NCI-H128 (cell line): ENCODE results near the gene MSH6.

ENCODE experiments used
- DNase-seq: peaks from one replicate; lab custom pipeline; 2025; ENCODE audit not compliant: unreplicated experiment; lab: John Stamatoyannopoulos, UW

MSH6 gene

DNA sequence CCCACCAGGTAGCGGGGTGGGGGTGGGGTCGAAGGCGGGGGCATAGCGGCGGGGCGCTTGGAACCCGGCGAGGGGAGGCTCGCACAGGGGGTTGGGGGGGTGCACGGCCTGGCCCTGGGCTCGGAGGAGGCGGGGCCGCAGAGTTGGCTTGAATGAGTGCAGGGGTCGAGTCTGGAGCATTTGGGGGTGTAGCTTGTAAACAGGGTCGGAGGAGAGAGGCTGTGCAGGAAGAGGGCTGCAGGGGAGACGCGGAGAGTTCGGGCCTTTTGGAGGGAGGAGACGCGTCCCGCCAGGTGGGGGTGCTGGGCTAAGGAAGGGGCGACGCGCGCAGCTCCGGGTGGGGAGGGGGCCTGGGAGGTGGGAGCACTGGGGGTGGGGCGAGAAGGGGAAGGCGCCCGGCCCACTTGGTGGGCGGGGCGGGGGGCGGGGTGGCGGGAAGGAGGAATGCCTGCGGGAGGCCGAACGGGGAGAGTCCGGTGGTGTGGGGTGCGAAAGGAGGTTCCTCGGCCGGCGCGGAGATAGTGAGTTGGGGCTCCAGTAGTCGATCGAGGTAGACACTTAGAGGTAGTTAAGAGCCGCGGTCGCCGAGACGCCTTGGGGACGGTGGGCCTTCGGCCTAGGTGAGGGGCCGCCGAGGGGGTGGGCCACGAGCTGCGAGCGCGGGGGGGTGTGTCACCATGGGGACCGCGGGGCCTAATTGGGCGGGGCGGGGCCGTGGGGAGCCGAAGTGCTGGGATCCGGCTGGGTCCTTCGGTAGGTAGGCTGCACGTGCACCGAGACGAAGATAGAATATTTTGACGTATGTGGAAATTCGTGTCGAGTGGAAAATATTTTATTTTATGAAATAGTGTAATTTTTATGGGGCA, 774 bp downstream of the MSH6 start:
- DNase-seq: peak; percentile 38

DNA sequence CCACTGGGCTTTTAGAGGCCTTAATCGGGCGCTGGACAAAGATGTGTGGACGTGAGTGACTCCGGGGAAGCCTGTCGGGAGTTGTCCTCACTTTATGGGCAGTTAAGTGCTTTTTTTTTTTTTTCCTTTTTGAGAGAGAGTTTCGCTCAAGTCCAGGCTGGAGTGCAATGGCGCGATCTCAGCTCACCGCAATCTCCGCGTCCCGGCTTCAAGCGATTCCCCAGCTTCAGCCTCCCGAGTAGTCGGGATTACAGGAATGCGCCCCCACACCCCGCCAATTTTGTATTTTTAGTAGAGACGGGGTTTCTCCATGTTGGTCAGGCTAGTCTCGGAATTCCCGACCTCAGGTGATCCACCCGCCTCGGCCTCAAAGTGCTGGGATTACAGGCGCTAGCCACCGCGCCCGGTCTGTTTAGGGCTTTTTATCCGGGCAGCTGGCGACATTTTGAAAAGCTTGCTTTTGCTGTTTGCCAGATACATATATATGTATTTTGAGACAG, 1.5 kb downstream of the MSH6 start:
- no peak for DNase-seq

DNA sequence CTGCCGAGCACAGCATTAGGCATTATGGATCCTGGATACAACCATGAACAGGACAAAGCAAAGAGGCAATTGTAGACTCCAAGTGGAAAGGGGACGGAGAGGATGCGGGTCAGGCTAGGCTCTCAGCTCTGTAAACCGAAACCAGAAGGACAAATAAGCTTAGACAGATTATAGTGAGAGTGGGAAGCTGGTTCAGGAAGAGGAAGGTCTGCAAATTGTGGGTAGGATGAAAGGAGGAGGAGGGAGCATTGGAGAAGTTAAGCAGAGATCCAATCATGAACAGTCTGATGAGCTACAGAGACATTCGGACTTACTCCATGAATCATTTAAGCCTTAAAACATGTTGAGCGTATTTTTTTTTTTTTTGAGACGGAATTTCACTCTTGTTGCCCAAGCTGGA, 3.0 kb downstream of the MSH6 start:
- DNase-seq: no peak

DNA sequence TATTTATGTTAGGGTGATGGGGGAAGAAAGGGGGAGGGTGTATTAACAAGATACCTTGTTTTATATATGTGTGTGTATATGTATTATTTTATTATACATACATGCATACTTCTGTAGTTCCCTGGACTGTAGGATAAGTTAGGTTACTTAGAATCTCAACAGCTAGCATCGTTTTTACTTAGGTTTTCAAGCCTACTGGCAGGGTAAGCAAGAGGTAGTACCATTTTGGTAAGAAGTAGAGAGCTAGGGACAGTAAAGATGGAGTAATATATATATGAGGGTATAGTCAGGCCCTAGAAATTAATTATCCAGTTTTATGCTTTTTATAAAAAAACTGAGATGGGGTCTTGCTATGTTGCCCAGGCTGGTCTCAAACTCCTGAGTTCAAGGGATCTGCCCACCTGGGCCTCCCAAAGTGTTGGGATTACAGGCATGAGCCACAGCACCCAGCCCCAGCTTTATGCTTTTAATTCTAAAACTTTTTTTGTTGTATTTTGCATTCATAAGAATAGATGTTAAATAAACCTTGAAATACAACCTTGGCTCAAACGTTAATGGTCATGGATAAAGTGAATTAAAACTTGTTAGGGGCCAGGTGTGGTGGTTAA, 13.2 kb downstream of the MSH6 start:
- DNase-seq: no peak

DNA sequence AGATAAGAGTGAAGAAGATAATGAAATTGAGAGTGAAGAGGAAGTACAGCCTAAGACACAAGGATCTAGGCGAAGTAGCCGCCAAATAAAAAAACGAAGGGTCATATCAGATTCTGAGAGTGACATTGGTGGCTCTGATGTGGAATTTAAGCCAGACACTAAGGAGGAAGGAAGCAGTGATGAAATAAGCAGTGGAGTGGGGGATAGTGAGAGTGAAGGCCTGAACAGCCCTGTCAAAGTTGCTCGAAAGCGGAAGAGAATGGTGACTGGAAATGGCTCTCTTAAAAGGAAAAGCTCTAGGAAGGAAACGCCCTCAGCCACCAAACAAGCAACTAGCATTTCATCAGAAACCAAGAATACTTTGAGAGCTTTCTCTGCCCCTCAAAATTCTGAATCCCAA, 15.7 kb downstream of the MSH6 start:
- no peak for DNase-seq

DNA sequence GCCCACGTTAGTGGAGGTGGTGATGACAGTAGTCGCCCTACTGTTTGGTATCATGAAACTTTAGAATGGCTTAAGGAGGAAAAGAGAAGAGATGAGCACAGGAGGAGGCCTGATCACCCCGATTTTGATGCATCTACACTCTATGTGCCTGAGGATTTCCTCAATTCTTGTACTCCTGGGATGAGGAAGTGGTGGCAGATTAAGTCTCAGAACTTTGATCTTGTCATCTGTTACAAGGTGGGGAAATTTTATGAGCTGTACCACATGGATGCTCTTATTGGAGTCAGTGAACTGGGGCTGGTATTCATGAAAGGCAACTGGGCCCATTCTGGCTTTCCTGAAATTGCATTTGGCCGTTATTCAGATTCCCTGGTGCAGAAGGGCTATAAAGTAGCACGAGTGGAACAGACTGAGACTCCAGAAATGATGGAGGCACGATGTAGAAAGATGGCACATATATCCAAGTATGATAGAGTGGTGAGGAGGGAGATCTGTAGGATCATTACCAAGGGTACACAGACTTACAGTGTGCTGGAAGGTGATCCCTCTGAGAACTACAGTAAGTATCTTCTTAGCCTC, 16.2 kb downstream of the MSH6 start:
- no peak for DNase-seq

DNA sequence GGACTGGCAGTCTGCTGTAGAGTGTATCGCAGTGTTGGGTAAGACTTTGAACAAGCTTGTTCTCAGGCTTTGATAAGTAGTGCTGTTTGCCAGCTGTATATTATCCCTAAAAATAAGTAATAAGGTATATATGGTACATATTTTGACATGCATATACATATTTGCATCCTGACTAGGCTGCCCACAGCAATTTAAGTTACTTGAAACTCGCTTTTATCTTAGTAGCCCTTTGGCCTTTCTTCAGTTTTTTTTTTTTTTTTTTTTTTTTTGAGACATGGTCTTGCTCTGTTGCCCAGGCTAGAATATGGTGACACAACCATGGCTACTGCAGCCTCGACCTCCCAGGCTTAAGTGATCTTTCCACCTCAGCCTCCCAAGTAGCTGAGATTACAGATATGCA, 18.2 kb downstream of the MSH6 start:
- no peak for DNase-seq

DNA sequence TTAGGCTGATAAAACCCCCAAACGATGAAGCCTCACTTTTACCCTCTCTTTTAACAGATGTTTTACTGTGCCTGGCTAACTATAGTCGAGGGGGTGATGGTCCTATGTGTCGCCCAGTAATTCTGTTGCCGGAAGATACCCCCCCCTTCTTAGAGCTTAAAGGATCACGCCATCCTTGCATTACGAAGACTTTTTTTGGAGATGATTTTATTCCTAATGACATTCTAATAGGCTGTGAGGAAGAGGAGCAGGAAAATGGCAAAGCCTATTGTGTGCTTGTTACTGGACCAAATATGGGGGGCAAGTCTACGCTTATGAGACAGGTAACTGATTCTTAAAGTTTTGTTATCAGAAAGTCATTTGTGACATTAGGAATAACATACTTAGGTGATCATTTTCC, 20.4 kb downstream of the MSH6 start:
- DNase-seq: no peak

DNA sequence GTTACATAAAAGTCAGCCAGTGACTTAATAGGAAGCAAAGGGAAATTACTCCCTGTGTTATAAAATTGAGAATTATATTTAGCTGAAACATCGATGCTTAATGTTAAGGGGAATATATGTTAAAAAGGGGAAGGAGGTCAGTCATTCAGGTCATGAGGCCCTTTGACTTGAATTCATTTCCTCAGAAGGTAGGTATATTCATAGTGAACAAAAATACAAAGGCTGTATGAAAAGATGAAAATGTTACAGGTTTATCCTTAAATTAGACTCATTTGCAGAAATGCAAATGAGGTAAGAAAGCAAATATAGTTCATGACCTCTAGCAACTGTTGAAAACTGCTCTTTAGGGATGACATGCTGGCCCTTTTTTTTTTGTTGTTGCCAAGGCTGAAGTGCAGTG, 20.8 kb downstream of the MSH6 start:
- DNase-seq: no peak

DNA sequence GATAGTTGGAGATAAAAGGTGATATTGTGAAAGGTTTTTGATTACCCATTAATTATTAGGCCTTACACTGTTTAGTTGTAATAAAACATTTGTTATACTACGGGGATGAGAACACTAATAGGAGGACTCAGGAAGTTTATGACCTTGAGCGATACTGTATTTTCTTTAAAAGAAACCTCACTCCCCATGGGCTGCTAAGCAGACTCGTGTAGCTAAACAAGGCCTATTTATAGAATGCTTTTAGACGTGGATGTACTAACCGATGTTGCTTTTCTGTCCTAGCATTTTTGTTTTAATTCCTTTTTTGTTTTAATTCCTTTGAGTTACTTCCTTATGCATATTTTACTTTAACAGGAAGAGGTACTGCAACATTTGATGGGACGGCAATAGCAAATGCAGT, 22.9 kb downstream of the MSH6 start:
- DNase-seq: no peak

DNA sequence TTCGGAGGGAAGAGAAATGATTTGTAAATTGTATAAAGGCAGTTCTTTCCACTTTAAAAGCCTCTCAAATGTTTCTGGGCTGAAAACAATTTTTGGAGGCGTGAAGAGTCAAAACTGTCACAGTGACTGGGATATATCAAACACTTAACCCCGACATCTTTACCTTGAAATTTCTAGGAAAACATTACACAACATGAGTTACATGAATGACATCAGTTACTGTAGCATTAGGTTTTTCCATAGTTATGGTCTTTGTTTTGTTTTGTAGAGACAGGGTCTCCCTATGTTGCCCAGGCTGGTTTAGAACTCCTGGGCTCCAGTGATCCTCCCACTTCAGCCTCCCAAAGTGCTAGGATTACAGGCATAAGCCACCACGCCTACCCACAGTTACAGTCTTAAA, 25.7 kb downstream of the MSH6 start:
- DNase-seq: no peak

DNA sequence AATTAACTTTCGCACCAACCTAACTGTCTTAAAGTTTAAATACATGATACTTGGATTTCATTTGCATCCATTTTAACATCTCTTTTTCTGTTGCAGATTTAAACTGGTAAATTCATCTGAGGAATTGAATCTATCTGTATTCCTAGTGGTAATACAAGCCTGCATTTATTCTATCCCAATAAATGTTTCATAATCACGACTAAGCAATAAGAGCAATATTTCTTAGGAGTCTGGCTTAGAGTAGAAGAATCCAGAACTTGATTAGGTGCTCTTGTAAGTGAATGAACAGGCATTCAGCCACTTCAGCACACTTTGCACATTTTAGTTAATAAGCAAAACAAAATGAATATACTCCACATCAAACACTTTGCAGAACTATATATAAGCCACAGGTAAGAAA, 27.0 kb downstream of the MSH6 start:
- DNase-seq: no peak

DNA sequence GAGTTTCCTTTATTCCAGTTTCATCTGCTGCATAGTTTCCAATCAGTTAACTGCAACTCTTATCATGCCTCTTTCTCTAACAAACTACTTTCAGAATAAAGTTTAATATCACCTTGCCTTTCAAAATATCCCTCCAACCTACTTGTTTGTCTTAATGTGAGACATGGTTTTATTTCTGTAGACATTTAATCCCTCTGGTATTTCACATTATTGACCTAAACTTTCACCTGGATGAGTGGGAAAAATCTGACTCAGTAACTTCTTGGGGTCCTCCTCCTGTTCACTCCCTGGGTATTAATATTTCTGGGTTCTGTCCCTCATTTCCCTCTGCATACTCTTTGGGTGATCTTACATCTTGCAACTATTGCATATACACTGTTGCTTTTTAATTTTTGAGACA, 27.9 kb downstream of the MSH6 start:
- DNase-seq: no peak

DNA sequence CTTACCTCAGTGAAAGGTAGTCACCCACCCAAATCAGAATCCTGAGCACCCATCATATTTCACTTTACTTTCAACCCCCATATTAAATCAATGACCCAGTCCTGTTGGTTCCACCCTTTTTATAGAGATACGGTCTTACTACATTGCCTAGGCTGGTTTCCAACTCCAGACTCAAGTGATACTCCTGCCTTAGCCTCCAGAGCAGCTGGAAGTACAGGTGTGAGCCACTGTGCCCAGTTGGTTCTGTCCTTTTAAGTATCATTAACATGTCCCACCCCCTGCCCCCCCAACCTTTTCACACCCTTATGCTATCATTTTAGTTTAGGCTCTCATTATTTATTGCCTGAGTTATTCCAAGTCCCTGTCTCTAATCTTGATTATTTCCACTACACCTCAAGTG, 28.7 kb downstream of the MSH6 start:
- no peak for DNase-seq

DNA sequence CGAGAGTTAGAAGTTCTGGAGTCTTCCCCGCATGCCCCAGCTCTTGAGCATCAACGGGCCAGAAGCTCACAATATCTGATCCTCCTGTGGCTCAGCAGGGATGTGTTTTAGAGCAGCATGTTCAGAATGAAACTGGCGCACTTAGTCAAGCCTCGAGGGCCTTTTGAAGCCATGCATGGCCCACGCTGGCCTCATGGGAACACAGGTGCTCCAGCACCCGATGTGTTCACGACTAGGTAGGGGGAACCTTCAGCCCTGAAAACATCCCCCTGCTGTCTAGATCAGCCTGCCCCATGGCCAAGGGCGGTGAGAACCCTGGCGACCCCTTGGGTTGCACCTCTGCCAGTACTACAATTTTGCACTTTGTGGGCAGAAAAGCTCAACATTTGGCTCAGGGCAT, 32.8 kb downstream of the MSH6 start:
- DNase-seq: no peak

DNA sequence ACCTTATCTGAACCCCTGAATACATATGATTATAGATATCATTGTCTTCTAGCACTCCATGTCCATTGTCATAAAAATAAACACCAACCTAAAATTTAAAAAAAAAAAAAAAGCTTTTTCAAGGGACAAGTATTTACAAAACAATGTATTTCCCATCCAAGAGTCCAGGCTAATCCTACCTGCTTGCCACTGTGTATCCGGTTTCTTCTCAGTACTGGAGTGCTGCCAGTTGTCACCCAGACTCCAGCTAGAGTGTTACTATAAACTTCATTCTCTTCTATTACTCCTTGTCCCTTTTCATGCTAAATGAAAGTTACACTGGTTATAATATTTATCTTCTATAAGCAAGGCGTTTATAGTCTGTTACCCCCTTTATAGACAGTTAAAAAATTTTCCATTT, 35.8 kb downstream of the MSH6 start:
- no peak for DNase-seq

DNA sequence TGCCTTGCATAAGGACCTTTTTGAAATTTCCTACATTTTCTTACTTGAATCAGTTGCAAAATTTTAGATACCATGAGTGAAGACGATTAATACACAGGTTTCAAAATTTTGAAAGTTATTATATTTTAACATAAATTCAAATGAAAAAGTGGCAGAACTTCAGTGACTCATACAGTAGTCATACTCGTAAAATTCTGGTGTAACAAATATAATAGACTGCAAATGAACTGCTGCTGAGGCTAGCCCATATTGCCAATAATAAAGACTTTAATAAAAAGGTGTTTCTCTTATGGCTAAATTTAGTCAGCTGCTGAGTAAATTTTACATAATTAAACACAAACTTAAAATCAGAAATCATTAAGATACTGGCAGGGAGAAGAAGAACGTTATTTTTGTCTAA, 36.9 kb downstream of the MSH6 start:
- DNase-seq: no peak

DNA sequence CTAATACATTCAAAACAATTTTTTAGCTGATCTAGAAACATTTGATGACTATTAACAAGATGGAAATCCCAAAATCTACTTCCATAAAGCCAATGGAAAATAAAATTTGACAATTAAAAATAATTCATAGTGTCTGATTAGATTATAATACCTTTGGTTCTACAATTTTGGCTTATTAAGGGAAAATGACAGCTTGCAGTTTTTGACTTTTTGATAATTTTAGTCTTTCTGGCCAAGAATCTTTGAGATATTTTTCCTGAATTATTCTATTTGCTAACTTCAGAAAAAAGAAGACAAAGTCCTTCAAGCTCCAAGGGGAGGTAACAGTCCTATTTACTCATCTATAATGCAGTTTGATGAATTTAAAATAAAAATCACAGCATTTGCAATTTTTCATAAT, 39.6 kb downstream of the MSH6 start:
- no peak for DNase-seq

DNA sequence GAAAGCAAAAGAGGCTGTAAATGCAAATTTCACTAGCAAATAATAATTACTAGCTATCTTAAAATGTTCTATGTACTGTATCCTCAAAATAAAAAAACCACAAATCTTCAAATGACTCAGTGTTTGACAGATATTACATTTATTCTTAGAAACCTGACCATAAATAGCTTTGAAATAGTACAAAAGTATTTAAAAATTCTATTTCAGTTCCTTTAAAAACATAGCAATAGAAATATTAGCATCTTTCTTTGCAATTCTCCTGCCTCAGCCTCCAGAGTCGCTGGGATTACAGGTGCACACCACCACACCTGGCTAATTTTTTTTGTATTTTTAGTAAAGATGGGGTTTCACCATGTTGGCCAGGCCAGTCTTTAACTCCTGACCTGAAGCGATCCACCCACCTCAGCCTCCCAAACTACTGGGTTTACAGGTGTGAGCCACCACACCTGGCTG, 50.6 kb downstream of the MSH6 start:
- no peak for DNase-seq

DNA sequence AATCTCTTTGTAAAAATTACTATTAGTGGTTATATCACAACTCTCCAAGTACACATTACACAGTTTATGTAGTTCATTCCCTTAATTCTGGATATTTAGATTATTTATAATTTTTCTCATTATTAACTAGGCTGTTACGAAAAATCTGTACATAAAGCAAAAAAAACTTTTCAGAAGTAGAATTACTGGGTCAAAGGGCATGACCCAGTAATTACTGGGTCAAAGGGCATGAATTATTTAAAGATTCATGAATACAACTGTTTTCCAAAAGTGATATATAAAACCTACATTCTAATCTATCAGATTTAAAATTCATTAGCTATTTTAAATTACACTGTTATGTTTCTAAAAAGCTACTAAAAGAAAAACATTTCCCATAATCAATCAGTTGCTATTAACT, 55.3 kb downstream of the MSH6 start:
- DNase-seq: no peak

DNA sequence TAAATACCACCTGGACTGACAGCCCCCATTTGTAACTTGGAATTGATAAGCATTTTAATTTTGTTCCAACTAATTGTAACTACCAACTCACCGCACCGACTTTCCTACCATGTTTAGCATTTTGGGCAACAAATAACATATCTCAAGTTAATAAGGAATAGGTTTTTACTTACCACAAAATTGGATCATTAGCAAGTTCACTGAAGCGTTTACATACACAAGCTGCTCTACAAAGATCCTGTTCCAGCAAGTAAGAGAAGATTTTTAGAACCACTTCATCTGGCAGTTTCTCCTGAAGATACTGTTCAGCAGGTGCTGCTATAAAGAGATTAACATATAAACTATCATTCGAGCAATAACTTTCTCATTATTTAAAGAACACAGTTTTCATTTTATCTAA, 55.7 kb downstream of the MSH6 start:
- no peak for DNase-seq

DNA sequence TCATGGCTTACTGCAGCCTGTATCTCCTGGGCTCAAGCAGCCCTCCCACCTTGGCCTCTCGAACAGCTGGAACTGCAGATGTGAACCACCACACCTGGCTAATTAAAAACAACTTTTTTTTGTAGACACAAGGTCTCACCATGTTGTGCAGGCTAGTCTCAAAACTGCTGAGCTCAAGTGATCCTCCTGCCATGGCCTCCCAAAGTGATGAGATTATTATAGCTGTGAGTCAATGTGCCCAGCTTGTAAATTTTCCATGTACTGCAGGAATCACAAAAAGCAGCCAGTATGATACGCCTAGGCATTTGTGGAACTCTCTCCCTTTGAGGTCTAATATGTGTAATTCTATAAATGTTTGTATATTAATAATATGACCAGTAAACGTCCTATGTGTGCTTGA, 59.9 kb downstream of the MSH6 start:
- DNase-seq: no peak
